ENCODE measurements around the gene RPL39L.
"Not testable (repeated sequence)": the region's sequence is repeated elsewhere in the genome, so short reads cannot be mapped to it uniquely, and the experiment has no call there.

Gene RPL39L

DNA sequence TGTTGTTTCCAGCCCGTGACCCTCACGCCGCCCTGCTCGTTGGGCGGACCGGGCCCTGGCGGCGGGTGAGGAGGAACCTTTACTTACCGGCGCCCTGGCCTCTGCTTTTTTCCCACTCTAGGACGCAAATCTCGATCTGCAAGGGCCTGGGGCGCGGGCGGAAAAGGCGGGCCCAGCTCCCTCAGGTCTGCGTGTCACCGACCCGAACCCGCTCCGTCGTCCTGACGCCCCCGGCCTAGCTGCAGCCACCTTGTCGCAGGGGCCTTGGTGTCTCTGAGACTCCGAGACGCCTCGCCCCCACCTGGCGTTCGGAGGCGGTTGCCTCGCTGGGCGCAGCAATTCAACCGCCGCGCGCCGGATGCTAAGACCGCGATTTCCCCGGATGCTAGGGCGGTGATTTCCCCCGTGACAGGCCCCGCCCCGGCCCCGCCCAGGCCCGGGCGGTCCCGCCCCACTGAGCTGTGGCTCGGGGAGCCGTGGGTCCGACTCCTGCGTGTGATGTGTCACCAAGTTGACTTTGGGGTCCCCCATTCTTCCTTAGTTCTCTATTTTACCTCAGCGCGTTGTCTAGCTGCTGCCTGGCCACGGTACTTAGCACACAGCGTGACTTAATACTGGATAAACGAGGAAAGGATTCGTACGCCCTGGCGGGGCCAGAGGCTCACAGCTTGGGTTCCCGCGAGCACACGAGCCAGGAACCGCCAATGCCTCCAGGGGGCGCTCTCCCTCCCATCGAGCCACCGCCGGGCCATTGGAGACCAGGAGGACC lies at the start of gene RPL39L:
RPL39L (minus strand) TSS at position 371 of the 769 bp plus-strand sequence. CDS start 18,196 bp downstream, outside the sequence.
- peak; percentile 89 for DNase-seq

DNA sequence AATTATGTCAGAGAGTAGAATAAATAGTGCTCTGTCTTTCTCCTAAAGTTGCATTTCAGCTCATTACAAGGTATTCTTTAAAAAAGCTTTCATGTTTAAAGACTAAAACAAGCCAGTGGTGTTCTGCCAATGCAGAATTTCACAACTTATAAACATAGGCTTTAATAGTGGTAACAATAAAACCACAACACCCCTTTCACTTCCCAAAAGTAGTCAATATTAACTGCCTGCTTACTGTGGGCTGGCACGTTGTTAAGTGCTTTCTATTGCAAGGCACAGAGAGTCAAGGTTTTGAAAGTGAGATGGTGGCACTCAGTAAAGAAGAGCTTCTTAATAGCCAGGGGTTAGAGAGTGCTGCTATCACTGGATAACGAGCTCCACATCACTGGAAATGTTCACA lies 49.6 kb upstream of the RPL39L start:
- no peak for DNase-seq

DNA sequence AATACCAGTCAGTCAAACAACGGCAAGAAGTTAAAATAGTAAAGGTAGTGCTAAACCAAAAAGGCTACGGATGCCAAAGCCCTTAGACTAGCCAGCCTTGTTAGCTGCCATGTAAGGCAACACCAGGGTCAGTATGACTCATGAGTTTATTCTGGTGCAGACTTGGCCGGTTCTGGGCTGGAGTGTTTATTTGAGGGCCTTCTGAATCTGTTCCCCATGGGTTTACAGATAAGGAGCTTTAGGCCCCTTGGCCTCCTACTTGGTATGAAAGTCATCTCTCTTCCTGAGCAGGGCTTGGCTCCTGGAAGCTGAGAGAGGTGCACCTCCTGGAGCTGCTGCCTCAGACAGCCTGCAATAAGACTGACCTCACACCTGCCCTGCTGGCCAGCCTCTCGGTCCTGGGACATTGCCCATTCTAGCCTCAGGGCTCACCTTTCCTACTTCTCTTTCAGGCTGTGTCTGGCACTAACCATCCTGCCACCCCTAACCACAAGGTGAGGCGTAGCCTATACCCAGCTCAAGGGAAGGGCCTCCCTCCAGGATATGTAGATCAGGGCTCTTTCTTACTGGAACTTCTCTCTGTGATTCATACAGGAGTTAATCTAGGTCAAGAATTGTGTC lies 47.6 kb upstream of the RPL39L start:
- peak; percentile 85 for DNase-seq

DNA sequence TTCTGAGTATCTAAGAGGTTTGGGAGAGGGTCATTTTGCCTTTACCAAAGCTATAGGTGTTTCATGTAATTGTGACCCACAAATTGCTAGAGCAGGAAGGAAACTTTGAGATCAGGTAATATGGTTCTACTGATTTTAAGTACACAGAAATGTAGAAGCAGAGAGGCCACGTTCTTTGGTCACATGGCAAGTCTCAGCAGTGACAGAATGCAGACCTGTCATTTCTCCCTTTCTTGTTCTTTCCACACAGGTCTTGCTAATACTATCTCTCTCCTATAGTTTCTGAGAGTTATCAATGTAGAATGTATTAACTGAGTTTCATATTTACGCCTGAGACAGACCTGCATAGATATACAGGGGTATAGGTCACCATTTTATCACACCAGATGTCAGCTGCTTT lies 47.1 kb upstream of the RPL39L start:
- no peak for DNase-seq

DNA sequence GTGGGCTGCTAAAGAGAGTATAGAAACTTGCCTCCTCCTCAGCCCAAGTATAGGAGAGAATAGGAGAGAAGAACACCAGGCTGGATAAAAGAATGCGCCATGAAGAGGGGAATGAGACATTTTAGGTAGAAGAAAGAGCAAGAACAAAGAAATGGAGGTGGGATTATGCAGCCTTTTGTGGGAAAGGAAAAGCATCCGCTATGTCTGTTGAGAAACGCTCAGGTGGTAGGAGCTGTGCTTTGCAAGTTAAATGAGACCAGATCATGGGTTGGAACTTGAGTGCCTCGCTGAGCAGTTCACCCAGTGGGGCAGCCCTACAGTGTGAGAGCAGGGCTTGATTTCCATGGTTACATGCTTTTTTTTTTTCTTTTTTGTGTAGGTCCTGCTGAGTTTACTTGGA lies 46.5 kb upstream of the RPL39L start:
- DNase-seq, result no peak

DNA sequence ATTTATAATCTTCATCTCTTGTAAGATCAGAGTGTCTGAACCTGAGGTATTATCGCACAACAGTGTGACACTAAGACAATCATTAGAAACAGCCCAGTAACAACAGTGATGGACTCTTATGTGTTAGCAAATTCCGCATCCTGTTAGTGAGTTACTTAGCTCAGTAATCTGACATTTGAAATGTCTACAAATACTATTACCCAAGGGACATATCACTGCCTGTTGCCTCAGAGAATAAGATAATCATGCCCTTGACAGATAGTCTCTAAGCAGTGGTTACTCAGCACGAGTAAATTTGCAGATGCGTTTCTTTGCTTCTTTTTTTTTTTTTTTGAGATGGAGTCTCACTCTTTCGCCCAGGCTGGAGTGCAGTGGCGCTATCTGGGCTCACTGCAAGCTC lies 44.6 kb upstream of the RPL39L start:
- DNase-seq, result no peak

DNA sequence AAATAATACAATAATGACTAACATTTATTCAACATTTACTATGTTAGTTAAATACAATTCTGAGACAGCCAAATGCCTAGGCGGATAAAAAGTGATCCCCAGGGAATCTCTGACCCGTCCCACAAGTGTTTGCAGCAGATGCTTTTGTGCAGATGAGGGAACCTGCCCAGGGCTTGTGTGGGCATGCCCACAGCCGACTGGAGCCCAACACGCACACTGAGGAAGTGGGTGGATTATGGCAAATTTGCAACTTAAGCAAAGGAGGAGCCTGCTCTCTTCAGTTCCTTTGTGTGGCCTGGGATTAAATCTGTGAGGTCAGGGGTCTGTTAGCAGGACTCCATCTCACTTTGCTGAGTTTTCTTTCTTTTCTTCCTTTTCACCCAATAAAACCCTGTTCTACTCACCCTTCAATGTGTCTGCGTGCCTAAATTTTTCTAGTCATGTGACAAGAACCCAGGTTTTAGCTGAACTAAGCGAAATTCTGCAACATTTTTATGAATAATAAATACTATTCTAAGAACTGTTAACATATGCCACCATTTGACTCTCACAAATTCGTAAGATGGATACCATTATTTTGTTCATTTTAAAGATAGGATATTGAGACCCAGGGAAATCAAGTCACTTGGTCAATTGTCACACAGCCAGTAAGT lies 44.0 kb upstream of the RPL39L start:
- peak; percentile 15 for DNase-seq

DNA sequence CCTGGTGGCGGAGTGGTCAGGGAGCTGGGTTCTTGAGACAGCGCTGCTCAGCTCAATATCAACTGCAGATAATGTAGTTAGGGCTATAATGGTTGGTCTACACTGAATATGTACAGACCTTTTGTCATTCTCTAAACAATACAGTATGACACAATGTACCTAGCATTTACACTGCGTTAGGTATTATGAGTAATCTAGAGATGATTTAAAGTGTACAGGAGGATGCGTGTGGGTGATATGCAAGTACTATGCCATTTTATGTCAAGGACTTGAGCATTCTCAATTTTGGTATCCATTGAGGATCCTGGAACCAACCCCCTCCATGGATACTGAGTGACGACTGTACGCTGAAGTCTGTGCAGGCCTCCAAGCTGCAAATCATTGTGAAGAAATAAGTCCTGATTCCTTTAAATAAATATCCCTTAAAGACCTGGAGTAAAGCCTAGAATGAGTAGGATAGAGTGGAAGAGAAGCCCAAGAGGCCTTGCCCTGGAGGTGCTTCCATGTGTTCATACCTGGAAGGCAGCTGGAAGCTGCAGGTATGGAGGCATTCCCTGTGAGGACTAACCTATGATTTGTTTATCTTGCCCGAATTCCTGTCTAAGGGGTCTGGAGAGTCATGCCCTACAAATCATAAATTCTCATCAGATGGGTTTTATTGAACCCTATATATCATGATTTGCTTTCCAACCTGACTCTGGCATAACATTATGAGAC lies 42.3 kb upstream of the RPL39L start:
- no peak for DNase-seq

DNA sequence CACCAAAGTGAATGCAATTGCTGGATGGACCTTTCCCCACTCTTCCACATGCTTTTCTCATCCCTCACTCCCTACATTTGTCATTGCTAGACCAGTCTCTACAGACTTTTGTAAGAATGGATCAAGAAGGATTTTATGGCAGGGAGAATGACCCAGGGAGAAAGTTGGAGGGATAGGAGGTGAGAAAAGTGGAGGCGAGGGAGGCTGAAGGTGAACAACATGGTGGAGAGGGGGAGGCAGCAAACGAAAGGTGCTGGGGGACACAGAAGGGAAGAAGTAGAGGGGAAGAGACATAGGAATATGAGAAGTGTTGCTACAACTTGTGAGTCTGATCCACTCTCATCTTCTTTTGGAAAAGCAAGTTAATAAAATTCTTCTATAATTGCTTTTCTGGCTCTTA lies 33.6 kb upstream of the RPL39L start:
- DNase-seq, result no peak

DNA sequence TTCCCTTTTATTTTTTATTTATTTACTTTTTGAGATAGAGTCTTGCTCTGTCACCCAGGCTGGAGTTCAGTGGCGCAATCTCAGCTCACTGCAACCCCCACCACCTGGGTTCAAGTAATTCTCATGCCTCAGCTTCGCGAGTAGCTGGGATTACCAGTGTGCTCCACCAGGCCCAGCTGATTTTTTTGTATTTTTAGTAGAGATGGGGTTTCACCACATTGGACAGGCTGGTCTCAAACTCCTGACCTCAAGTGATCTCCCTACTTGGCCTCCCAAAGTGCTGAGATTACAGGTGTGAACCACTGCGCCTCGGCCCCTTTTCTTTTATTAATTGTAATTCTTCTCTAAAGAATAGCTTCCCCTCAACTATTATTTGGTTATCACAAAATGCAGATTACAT lies 31.6 kb upstream of the RPL39L start:
- not testable (repeated sequence) for DNase-seq

DNA sequence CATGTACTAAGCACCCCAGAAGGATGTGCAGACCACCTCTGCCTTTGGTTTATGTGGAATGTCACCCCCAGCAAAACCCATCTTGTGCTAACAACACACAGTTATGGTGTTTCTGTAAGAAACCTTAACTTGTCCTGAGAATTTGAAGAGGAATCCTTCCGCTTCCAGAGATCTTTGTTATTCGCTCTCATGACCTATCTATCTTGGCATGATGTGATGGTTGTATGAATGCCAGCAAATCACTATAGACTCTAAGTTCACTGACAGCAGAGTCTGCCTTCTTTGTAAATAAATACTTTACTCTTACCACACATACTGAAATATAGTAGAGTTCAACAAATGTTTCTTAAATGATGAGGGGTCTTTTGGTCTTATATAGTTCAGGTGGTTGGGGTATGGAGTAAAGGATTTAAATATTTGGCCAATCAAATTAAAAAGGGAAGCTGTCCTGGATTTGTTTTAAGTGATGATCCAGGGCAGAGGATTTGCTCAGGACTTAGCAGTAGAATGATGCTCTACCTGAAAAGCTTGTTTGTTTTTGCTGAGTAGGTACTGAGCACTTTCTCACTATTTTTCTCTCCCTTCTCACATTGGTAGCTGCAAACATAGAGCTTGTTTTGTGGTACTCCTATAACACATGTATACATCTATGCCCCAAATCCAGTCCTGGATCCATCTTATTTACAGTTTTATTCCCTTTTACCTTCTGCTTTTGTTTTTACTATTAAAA lies 30.1 kb upstream of the RPL39L start:
- DNase-seq, result peak; percentile 8

DNA sequence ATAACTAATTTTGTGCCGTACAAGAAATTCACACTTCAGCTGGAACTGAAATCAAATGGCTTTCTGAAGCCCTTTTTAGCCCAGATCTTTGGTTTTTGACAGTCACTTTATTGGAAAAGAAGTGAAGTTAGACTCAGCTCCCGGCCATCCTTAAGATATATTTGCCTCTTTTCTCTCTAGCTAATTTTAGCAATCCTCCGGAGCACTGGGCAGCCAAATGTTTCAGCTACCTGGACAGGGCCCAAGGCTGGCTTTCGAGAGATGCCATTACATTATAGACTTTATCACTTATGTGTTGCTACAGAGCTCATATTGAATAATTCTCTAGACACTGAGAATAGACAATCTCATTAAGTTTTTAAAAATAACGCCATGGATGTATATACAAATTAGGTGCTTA lies 28.5 kb upstream of the RPL39L start:
- DNase-seq, result no peak

DNA sequence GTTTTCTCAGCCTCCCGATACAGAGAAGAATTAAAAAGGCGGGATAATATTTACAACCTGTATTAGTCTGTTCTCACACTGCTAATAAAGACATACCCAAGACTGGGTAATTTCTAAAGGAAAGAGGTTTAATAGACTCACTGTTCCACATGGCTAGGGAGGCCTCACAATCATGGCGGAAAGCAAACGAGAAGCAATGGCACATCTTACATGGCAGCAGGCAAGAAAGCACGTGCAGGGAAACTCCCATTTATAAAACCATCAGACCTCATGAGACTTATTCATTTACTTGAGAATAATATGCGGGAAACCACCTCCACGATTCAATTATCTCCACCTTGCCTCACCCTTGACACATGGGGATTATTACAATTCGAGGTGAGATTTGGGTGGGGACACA lies 27.5 kb upstream of the RPL39L start:
- no peak for DNase-seq

DNA sequence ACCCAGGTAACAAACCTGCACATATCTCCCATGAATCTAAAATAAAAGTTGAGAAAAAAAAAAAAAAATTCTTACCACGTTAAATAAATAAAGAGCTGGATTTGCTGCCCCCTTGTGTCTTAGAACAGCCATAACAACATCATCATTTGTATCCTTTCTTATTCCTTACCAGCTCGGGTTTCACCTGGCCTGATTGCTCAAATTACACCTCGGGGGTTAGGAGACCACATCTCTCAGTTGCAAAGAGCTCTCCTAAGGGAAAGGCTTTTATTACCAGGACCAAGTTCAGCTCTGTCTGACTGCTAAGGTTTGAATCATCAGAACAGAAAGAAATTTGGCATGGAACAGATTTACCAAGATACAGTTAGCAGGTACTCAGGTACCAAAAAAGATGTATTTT lies 25.8 kb upstream of the RPL39L start:
- peak; percentile 60 for DNase-seq

DNA sequence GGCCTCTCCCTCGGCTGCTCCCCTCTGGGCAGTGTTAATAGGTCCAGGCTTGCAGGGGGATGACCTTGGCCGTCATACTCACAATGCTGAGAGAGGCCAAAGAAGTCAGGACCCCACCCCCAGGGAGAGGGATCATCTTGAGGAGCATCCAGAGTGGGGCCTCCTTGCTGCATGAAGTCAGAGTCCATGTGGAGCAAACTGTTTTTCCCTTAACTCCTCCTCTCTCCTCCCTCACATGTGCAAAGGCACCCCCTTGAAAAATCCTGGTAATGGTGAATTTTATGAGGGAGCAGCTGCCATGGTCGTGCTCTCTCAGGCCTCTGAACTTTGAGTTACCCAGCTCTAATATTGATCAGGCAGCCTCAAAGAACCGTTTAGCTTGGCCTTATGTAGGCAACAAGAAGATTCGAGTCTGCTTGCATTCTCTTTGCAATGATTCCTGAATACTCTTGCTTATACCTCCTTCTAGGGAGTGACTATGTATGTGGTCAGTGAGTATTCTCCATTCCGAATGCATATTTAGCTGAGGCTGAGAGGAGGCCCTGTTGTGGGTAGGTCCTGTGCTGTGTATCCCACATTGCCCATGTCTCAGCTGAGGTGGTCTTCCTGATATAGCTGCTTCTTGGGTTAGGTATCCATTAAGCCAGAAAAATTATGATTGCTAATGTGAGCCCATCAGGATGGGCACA lies 23.1 kb upstream of the RPL39L start:
- no peak for DNase-seq

DNA sequence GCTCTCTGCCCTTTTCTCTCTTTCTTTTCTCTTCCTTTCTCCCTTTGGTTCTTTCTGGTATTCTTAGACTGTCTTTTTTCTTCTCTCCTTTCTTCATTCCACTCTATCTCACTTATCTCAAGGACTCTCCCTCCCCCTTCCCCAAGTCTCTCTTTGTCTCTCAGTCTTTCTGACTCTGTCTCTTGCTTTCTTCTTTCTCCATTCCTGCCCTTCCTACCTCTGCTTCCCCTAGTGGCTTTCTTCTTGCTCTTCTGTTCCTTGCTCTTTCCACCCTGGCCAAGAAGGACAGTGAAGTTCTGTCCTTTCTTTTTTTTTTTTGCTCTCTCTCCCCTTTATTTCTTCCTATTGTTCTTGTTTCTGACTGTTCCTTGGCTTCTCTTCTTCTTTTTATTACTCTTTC lies 22.3 kb upstream of the RPL39L start:
- no peak for DNase-seq

DNA sequence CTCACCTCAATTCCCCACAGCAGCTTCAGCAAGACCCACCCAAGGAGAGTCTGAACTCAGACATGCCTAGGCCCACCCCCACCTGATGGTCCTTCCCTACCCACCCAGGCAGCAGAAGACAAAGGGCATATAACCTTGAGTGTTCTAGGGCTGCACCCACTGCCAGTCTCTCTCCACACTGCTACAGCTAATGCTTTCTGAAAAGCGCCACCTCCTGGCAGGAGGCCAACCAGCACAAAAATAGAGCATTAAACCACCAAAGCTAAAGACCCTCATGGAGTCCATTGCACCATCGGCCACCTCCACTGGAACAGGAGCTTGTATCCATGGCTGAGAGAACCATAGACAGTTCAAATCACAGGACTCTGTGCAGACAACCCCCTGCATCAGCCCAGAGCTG lies 11.3 kb upstream of the RPL39L start:
- DNase-seq, result peak; percentile 16

DNA sequence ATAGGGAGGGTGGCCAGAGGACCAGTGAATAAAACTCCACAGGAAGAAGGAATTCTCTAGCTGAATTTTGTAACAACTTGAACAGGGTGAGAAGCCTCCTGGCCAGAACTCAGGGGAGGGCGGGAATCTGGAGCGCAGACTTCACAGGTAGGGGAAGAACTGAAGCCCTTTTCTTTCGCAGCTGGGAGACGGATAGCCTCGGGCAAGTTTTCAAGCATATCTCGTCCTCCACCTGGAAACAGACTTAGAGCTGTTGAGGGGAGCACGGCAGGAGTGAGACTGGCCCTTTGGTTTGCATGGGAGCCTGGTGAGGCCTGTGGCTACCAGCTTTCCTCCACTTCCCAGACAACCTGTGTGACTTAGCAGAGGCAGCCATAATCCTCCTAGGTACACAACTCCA lies 10.9 kb upstream of the RPL39L start:
- DNase-seq, result no peak

DNA sequence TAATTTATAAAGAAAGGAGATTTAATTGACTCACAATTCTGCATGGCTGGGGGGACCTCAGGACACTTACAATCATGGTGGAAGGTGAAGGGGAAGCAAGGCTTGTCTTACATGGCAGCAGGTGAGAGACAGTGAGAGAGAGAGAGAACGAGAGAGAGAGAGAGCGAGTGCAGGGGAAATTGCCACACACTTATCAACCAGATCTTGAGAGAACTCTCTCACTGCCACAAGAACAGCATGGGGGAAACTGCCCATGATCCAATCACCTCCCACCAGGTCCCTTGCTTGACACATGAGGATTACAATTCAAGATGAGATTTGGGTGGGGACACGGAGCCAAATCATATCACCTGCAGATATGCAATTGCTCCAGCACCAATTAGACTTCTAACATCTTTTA lies 7.1 kb upstream of the RPL39L start:
- DNase-seq, result no peak

DNA sequence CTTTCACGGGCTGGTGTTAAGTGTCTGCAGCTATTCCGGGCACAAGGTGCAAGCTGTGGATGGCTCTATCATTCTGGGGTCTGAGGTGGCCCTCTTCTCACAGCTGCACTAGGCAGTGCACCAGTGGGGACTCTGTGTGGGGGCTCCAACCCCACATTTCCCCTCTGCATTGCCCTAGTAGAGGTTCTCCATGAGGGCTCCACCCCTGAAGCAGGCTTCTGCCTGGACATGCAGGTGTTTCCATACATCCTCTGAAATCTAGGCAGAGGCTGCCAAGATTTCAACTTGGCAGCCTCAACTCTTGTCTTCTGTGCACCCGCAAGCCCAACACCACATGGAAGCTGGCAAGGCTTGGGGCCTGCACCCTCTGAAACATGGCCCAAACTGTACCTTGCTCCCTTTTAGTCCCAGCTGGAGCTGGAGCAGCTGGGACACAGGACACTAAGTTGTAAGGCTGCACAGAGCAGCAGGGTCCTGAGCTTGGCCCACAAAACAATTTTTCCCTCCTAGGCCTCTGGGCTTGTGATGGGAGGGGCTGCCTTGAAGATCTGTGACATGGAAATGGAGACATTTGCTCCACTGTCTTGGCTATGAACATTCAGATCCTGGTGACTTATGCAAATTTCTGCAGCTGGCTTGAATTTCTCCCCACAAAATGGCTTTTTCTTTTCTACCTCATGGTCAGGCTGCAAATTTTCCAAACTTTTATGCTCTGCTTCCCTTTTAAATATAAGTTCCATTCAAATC lies 6.0 kb upstream of the RPL39L start:
- DNase-seq, result no peak

DNA sequence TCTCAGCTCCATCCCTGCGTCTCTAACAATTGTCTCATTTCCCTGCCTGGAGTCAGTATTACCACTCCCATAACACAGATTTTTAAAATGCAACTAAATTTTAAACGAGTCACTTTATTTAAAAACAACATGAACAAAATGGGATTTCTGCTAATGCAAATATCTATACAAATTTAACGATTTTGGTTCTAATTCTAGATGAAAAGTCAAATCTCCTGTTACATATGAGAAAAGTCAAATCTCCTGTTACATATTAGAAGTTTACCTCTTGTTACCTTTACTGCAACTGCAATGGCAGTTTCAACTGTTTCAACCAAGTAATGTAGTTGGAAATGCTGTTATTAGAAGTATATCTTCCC lies 578 bp upstream of the RPL39L start:
- no peak for DNase-seq

DNA sequence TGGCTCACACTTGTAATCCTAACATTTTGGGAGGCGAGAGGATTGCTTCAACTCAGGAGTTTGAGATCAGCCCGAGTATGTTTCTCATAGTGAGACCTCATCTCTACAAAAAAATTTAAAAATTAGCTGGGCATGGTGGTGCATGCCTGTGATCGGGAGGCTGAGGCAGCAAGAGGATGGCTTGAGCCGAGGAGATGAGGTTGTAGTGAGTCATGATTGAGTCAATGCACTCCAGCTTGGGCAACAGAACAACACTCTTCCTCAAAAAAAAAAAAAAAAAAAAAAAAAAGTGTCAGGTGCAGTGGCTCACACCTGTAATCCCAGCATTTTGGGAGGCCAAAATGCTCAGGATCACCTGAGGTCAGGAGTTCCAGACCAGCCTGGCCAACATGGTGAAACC lies 2.4 kb downstream of the RPL39L start:
- DNase-seq, result peak; percentile 73
